GM13977 (cell line): Measurements from ENCODE around the gene BTN2A1.

Experiments used
- DNase-seq: peaks from one replicate; pipeline ENCODE4 v3.0.0; 2012; ENCODE audit warnings: low spot score
- in situ Hi-C: fragments of 300-500 bp; cut with MboI; formaldehyde crosslinking; loops from one replicate; pipeline ENCODE4 v1.12.0; 2022; ENCODE audit warnings: low sequenced_read_pairs, low pct_unique_long_range_greater_than_20kb, mixed read lengths, inconsistent platforms; ENCODE audit not compliant: unreplicated experiment
- TF ChIP-seq, protein P1 (sequence below): IDR thresholded peaks from 2 replicates; pipeline ENCODE4 v1.5.1; 2012; ENCODE audit warnings: mild to moderate bottlenecking, control low read depth; ENCODE audit not compliant: insufficient read depth; ENCODE audit errors: extremely low read depth, missing control alignments

BTN2A1 gene

DNA sequence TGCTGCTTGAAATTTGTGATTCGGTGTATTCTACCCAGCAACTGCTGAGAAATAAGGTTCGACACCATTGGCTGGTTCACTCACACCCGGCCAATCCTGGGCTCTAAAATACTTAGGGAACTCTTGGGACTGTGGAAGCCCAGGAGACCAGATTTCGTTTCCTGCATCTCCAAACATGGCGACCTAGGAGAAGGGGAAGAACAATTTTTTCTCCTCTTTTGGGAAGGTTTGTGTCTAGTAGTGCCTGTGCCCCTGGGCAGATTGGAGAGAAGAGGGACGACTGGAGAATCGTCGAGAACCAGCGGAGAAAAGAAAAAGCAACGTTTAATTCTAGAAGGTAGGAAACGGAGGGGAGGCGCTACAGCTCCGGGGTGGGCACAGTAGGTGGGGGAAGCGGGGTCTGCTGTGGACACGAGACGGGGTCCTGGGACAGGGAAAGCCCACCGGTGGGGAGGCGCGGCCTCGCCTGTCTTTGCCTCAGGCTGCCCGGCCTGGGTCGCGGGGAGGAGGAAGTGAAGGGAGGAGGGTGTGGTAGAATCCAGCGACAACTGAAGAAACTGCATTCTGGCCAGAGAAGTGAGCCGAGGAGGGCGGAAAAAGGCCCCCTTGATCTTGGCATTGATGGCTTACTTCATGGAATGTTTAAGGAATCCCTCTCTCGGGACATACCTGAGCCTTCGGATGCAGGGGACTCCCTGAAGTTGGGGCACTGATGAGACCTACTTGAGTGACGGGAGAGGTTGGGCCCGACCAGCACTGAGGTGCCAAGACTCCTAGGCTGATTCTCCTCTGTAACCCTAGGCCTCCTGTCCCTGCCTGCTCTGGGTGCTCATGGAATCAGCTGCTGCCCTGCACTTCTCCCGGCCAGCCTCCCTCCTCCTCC, at the start of gene BTN2A1:
TSS of gene BTN2A1 (plus strand) at position 150 of the 883 bp plus-strand sequence. CDS start at position 832, 682 bp downstream.
- peak; percentile 83 for DNase-seq
- TF ChIP-seq, protein P1, sequence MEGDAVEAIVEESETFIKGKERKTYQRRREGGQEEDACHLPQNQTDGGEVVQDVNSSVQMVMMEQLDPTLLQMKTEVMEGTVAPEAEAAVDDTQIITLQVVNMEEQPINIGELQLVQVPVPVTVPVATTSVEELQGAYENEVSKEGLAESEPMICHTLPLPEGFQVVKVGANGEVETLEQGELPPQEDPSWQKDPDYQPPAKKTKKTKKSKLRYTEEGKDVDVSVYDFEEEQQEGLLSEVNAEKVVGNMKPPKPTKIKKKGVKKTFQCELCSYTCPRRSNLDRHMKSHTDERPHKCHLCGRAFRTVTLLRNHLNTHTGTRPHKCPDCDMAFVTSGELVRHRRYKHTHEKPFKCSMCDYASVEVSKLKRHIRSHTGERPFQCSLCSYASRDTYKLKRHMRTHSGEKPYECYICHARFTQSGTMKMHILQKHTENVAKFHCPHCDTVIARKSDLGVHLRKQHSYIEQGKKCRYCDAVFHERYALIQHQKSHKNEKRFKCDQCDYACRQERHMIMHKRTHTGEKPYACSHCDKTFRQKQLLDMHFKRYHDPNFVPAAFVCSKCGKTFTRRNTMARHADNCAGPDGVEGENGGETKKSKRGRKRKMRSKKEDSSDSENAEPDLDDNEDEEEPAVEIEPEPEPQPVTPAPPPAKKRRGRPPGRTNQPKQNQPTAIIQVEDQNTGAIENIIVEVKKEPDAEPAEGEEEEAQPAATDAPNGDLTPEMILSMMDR, result no peak
- in situ Hi-C loops, result no loop called here

- in situ Hi-C loops, result no loop called here
- DNase-seq, result no peak
- TF ChIP-seq, protein P1, result no peak
Measured at GRCh38 chr6:26408828-26409730, 48.7 kb upstream of the BTN2A1 start.

DNA sequence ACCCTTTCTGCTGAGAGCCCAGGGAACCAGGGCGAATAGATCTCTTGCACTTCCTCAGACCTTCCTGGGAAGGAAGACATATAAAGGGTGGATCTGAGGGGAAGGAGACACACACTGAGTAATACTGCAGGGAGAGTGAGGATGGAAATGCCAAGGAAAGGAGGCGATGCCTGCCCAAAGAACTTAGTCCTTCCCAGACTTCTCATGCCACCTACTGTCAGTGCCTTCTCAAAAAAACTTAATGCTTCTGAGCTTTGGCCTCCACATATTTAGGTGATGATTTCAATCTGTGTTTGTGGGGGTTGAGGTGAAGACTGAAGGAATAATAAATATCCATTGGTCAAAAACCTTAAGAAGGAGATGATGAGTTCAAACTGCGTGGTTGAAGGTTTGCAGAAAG, 46.0 kb upstream of the BTN2A1 start:
- in situ Hi-C loops, result no loop called here
- no peak for DNase-seq
- TF ChIP-seq, protein P1, result no peak

DNA sequence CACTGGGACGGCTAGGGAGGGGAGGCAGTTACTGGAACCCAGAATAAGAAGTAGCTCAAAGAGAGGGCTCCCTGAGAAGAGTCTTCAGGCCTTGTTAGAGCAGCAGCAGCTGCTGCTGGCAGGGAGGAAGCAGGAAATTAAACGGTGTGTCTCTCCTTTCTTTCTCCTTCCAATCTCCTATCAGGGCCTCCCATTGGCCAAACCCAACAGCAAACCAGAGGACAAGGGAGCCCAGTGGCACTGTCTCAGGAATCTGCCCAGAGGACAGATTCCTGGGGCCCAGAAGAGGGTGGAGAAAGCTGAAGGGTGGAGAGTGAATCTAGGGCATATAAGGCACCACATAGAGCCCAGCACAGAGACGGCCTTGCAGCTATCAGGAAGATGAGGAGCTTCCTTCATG, 45.5 kb upstream of the BTN2A1 start:
- no peak for DNase-seq
- in situ Hi-C loops, result no loop called here
- TF ChIP-seq, protein P1, result no peak

DNA sequence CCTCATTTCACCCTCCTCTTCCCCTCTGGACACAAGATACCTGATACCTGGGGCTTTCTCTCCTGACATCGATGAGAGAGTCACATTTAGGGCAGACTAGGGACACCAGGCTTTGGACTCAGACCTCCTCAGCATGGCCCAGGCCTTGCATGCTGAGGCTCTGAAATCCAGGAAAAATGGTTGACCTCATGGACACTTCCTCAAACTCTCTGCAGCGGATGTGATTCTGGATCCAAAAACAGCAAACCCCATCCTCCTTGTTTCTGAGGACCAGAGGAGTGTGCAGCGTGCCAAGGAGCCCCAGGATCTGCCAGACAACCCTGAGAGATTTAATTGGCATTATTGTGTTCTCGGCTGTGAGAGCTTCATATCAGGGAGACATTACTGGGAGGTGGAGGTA, 44.8 kb upstream of the BTN2A1 start:
- TF ChIP-seq, protein P1, result no peak
- in situ Hi-C loops, result no loop called here
- DNase-seq, result no peak

DNA sequence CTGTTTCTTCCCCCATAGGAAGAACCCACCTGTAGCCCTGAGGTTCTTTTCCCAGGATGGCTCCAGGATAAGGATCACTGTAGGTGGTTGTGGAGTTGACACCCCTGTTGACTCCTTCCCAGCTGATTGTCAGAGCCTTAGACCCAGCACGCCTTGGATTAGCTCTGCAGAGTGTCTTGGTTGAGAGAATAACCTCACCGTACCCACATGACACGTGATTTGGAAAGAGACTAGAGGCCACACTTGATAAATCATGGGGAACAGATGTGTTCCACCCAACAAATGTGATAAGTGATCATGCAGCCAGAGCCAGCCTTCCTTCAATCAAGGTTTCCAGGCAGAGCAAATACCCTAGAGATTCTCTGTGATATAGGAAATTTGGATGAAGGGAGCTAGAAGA, 43.5 kb upstream of the BTN2A1 start:
- TF ChIP-seq, protein P1, result no peak
- in situ Hi-C loops, result no loop called here
- DNase-seq, result no peak
